ENCODE measurements around the gene USP14.

USP14 gene

GRCh38 chr18:210075-210474 lies 51.7 kb downstream of the USP14 start:
- no peak for TF ChIP-seq CTCF (IDR thresholded peaks at IDR 0.05; ENCODE audit: extremely low read depth, missing control alignments)
- DNase-seq (ENCODE audit: low spot score) = no peak

- DNase-seq (ENCODE audit: low spot score) = no peak
- TF ChIP-seq CTCF (IDR thresholded peaks at IDR 0.05; ENCODE audit: extremely low read depth, missing control alignments) = no peak
These were observed 52.4 kb downstream of the USP14 start for GRCh38 chr18:210733-211132.

- TF ChIP-seq CTCF (IDR thresholded peaks at IDR 0.05; ENCODE audit: extremely low read depth, missing control alignments) = no peak
These were observed 53.2 kb downstream of the USP14 start for GRCh38 chr18:211582-211981.

GRCh38 chr18:212780-213179 lies 54.4 kb downstream of the USP14 start:
- DNase-seq (ENCODE audit: low spot score) = no peak
- TF ChIP-seq CTCF (IDR thresholded peaks at IDR 0.05; ENCODE audit: extremely low read depth, missing control alignments) = no peak

More at GRCh38 chr18:211582-211981, 53.2 kb downstream of the USP14 start:
- no peak for DNase-seq (ENCODE audit: low spot score)

- no peak for DNase-seq (ENCODE audit: low spot score)
- no peak for TF ChIP-seq CTCF (IDR thresholded peaks at IDR 0.05; ENCODE audit: extremely low read depth, missing control alignments)
These were observed 55.1 kb downstream of the USP14 start for GRCh38 chr18:213505-213904.

- TF ChIP-seq CTCF (IDR thresholded peaks at IDR 0.05; ENCODE audit: extremely low read depth, missing control alignments) = no peak
These were observed 55.6 kb downstream of the USP14 start for GRCh38 chr18:213966-214365.

GRCh38 chr18:215448-216010 lies 57.2 kb downstream of the USP14 start:
- no peak for TF ChIP-seq CTCF (IDR thresholded peaks at IDR 0.05; ENCODE audit: extremely low read depth, missing control alignments)
- DNase-seq (ENCODE audit: low spot score) = no peak

More at GRCh38 chr18:213966-214365, 55.6 kb downstream of the USP14 start:
- DNase-seq (ENCODE audit: low spot score) = no peak

Measured in GM20000 (cell line).